Astrocyte of the cerebellum (primary cell): Measurements from ENCODE around the gene FBXO8.

Experiments
- DNase-seq: peaks from one replicate; pipeline ENCODE4 v3.0.0-alpha.2; 2011; ENCODE audit warnings: low read depth
- H3K4me3 ChIP-seq: 2 replicates; pipeline ENCODE4 v1.5.1; 2011; ENCODE audit warnings: mild to moderate bottlenecking, low read depth, low read length, moderate library complexity
- in situ Hi-C: cut with HindIII; loops from 2 replicates; pipeline ENCODE4 v1.10.0; 2017; ENCODE audit warnings: low sequenced_read_pairs
- TF ChIP-seq, protein P1 (sequence below): IDR thresholded peaks from 2 replicates; pipeline ENCODE4 v1.5.1; 2012; ENCODE audit warnings: low read length, low read depth, moderate library complexity, mild to moderate bottlenecking; ENCODE audit errors: missing control alignments

Gene FBXO8

DNA sequence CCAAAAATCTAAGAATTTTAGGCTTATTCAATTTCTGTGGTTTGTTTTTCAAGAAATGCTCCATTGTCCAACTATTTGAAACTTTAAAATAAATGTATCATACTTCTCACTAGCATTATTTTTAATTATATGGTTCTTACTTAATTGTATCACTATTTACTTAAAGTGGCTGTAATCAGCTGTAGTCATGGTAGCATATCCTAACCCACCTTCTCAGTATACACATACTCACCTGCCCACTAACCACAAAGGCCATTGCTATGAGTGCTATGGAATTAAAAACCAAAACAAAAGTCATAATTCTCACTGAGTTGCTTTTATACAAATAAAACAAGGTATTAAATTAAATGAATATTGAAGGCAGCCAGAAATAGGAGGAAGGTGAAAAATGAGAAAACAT lies 5.0 kb downstream of the FBXO8 start:
- no peak for DNase-seq
- no peak overlapping the region for H3K4me3 ChIP-seq
- TF ChIP-seq, protein P1, sequence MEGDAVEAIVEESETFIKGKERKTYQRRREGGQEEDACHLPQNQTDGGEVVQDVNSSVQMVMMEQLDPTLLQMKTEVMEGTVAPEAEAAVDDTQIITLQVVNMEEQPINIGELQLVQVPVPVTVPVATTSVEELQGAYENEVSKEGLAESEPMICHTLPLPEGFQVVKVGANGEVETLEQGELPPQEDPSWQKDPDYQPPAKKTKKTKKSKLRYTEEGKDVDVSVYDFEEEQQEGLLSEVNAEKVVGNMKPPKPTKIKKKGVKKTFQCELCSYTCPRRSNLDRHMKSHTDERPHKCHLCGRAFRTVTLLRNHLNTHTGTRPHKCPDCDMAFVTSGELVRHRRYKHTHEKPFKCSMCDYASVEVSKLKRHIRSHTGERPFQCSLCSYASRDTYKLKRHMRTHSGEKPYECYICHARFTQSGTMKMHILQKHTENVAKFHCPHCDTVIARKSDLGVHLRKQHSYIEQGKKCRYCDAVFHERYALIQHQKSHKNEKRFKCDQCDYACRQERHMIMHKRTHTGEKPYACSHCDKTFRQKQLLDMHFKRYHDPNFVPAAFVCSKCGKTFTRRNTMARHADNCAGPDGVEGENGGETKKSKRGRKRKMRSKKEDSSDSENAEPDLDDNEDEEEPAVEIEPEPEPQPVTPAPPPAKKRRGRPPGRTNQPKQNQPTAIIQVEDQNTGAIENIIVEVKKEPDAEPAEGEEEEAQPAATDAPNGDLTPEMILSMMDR = no peak
- in situ Hi-C loops = no loop called here

DNA sequence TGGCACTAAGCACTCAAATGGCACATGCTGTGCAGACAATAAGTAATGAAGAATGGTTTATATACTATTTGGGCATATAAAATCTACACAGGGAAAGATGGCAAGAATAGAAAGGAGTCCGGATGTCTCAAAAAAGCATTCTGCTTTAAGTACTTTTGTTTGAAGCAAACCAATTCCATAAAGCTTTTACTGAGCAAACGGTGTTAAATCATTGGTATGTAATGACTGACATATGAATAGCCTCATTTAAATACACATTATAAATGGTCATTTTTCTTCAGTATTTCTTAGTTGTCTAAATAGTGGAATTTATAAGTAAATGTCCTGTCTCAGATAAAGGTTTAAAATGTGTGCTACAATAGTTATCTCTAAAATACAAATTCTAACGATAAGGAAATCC lies 6.0 kb downstream of the FBXO8 start:
- no peak for DNase-seq
- TF ChIP-seq, protein P1 = no peak
- no peak overlapping the region for H3K4me3 ChIP-seq
- in situ Hi-C loops = no loop called here

DNA sequence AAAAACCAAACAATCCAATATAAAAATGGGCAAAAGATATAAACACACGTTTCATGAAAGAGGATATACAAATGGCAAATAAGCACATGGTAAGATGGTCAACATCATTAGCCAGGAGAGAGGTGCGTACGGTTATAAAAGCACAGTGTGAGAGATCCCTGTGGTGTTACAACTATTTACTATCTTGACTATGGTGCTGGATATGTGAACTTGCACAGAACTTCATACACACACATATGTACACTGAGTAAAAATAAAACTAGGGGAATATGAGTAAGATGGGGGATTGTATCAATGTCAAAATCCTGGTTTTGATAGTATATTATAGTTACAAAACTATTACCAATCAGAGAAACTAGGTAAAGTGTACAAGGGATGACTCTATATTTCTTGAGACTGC lies 8.4 kb downstream of the FBXO8 start:
- TF ChIP-seq, protein P1 = no peak
- H3K4me3 ChIP-seq = no peak overlapping the region
- DNase-seq = no peak
- in situ Hi-C loops = no loop called here

DNA sequence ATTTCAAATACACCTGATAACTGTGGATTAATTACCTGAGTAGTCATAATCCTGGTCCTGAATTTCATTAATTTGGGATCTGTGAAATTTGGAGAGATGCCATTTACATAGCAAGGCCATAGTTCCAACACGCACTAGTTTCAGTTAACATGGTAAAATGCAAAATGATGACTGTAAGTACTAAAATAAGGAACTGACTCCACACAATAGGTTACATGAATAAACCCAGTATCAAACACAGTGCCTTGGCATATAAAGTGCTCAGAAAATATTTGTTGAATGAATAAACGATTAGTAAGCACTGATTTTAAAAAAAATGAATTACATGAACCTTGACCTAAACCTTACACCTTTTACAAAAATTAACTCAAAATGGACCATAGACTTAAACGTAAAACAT lies 9.0 kb downstream of the FBXO8 start:
- TF ChIP-seq, protein P1 = no peak
- no peak overlapping the region for H3K4me3 ChIP-seq
- in situ Hi-C loops = no loop called here
- no peak for DNase-seq

DNA sequence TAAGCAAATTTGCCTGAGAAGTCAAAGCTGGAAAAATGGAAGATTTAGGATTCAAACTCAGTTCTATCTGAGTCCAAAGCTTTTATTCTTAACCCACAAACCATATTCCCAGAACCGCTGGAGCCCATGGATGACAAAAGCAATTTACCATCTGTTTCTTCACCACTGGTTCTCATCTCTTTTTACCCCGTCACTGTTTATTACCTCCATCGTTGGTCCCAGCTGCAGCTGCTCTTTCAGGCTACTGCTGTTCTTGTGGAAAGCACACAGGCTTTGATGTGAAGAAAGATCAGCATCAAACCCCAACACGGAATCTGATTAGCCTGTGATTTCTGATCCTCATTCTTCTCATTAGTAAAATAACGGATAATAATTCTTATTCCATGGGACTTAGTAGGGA lies 9.5 kb downstream of the FBXO8 start:
- TF ChIP-seq, protein P1 = no peak
- no peak for DNase-seq
- no peak overlapping the region for H3K4me3 ChIP-seq
- in situ Hi-C loops = no loop called here

DNA sequence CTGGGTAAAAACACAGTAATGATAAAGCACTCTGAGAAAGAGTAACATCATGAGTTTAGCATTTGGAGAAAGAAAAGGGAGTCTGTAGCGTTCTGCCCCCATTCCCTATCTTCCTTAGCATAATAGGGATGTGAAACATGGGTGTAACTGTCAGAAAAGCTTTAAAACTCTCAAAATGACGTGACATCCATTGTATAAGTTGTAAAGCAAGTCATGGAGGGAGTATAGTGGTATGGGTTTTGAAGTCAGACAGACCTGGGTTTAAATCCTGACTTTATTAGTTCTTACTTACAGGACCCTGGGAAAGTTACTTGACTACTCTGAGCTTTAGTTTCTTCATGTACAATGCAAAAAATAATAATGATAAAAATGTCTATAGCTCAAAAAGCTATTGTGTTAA lies 17.1 kb downstream of the FBXO8 start:
- H3K4me3 ChIP-seq = no peak overlapping the region
- DNase-seq = no peak
- in situ Hi-C loops = no loop called here
- TF ChIP-seq, protein P1 = no peak

DNA sequence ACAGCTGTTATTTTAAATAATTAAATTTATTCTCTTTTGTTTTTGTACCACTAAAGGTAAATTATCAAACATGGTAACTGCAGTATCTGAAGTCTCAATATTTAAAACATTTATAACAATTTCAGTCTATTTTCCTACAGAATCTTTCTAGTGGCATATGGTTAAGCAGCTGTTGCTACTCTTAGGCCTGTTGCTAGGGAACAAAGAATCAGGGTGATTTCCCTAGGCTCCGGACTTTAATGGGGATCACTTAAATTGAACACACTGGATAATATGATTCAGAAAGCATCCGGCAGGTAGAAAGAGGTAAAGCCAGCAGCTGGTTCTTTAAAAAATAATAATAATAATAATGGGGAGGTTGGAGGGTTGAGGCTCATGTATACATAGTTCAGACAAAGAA lies 17.6 kb downstream of the FBXO8 start:
- H3K4me3 ChIP-seq = no peak overlapping the region
- TF ChIP-seq, protein P1 = no peak
- no peak for DNase-seq
- in situ Hi-C loops = no loop called here
